SK-N-SH treated with all-trans-retinoic acid at 6 μM for 48 hours (cell line): ENCODE measurements around the gene TIMM21.

ENCODE experiments used
- CSDC2 ChIP-seq: fragments of 250-450 bp; sonication (Bioruptor Pico); IDR thresholded peaks from 2 replicates; pipeline ENCODE4 v1.5.0; 2020; ENCODE audit warnings: mild to moderate bottlenecking, moderate library complexity
- ESRRG ChIP-seq: fragments of 250-450 bp; sonication (Bioruptor Pico); IDR thresholded peaks from 2 replicates; pipeline ENCODE4 v1.6.1; 2021; ENCODE audit warnings: mild to moderate bottlenecking
- GLIS3 ChIP-seq: fragments of 250-450 bp; sonication (Bioruptor Pico); IDR thresholded peaks from 2 replicates; pipeline ENCODE4 v1.5.0; 2020; ENCODE audit warnings: mild to moderate bottlenecking, moderate library complexity
- PATZ1 ChIP-seq: fragments of 250-450 bp; sonication (Bioruptor Pico); IDR thresholded peaks from 2 replicates; pipeline ENCODE4 v1.8.0; 2020; ENCODE audit warnings: mild to moderate bottlenecking, moderate library complexity, borderline replicate concordance
- TCF4 ChIP-seq: fragments of 250-450 bp; sonication (Bioruptor Pico); IDR thresholded peaks from 2 replicates; pipeline ENCODE4 v1.8.0; 2021; ENCODE audit warnings: mild to moderate bottlenecking, moderate library complexity, borderline replicate concordance
- ZFP3 ChIP-seq: fragments of 250-450 bp; sonication (Bioruptor Pico); IDR thresholded peaks from 2 replicates; pipeline ENCODE4 v1.5.0; 2020; ENCODE audit warnings: mild to moderate bottlenecking, moderate library complexity
- ZNF565 ChIP-seq: fragments of 450-650 bp; formaldehyde crosslinking; conservative IDR thresholded peaks from 2 replicates; pipeline ENCODE4 v1.5.0; 2020; ENCODE audit warnings: low read depth, mild to moderate bottlenecking, moderate library complexity
- ZNF8 ChIP-seq: fragments of 450-650 bp; formaldehyde crosslinking; IDR thresholded peaks from 2 replicates; pipeline ENCODE4 v1.5.0; 2020; ENCODE audit warnings: mild to moderate bottlenecking, moderate library complexity
- TF ChIP-seq, protein P1 (sequence below): fragments of 250-450 bp; sonication (Bioruptor Pico); IDR thresholded peaks from 2 replicates; pipeline ENCODE4 v1.8.0; 2021; ENCODE audit warnings: low read depth, mild to moderate bottlenecking, moderate library complexity, borderline replicate concordance
- TF ChIP-seq, protein P2 (sequence below): fragments of 250-450 bp; sonication (Bioruptor Pico); IDR thresholded peaks from 2 replicates; pipeline ENCODE4 v1.5.1; 2020; ENCODE audit warnings: low read depth, mild to moderate bottlenecking, moderate library complexity

- TF ChIP-seq CSDC2 (CRISPR knock-in tag) (no peak), ZNF565 (CRISPR knock-in tag) (no peak), ZFP3 (CRISPR knock-in tag) (no peak), ZNF8 (no peak), ESRRG (CRISPR knock-in tag) (no peak), PATZ1 (CRISPR knock-in tag) (no peak), GLIS3 (CRISPR knock-in tag) (no peak), TCF4 (CRISPR knock-in tag) (no peak)
- TF ChIP-seq, protein P1, sequence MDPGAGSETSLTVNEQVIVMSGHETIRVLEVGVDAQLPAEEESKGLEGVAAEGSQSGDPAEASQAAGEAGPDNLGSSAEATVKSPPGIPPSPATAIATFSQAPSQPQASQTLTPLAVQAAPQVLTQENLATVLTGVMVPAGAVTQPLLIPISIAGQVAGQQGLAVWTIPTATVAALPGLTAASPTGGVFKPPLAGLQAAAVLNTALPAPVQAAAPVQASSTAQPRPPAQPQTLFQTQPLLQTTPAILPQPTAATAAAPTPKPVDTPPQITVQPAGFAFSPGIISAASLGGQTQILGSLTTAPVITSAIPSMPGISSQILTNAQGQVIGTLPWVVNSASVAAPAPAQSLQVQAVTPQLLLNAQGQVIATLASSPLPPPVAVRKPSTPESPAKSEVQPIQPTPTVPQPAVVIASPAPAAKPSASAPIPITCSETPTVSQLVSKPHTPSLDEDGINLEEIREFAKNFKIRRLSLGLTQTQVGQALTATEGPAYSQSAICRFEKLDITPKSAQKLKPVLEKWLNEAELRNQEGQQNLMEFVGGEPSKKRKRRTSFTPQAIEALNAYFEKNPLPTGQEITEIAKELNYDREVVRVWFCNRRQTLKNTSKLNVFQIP (CRISPR knock-in tag), result no peak
- TF ChIP-seq, protein P2, sequence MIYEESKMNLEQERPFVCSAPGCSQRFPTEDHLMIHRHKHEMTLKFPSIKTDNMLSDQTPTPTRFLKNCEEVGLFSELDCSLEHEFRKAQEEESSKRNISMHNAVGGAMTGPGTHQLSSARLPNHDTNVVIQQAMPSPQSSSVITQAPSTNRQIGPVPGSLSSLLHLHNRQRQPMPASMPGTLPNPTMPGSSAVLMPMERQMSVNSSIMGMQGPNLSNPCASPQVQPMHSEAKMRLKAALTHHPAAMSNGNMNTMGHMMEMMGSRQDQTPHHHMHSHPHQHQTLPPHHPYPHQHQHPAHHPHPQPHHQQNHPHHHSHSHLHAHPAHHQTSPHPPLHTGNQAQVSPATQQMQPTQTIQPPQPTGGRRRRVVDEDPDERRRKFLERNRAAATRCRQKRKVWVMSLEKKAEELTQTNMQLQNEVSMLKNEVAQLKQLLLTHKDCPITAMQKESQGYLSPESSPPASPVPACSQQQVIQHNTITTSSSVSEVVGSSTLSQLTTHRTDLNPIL (CRISPR knock-in tag), result no peak
Observed at GRCh38 chr18:74190086-74190485, 41.8 kb downstream of the TIMM21 start.
